ENCODE results near the gene CLEC7A.

CLEC7A gene
- total RNA-seq = 0 reads per million in 3 experiments

DNA sequence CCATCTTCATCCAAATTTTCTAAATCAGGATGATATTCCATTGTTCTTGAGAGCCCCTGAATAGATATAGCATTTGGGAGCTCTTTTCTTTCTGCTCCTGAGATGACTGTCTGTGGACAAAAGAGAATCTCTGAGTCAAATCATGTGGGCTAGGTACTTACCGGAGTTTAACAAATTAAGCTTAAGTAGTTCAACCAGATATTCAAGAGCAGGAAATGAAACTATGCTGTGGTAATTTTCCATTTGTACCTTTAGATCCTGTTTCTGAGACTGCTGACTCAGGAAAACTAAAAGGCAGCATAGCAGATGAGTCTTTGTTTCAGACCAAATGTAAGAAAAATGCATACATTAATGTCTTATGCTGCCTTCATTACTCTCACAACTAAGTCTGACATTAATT lies at the start of gene CLEC7A:
Gene CLEC7A (minus strand): TSS at position 158 of the 400 bp plus-strand sequence. CDS start 117 bp downstream, at position 41.
- no peak for DNase-seq

DNA sequence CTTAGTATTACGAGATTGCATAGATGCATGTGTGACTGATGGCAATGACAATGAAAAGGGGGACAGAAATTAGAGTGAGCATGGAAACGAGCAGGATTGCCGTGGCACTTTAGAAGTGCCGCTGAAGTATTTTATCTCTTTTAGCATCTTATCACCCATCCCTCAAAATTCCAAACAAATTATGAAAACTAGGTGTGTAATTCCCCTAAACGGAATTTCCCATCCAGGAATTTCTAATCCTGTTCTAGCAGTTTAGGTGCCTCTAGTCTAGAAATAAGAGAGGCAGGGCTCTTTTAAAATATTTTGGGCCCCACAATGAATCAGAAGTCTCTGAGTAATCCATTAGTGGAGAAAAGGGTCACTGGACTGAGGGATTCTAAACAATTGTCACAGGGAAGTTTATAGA lies 49.8 kb upstream of the CLEC7A start:
- no peak for DNase-seq

DNA sequence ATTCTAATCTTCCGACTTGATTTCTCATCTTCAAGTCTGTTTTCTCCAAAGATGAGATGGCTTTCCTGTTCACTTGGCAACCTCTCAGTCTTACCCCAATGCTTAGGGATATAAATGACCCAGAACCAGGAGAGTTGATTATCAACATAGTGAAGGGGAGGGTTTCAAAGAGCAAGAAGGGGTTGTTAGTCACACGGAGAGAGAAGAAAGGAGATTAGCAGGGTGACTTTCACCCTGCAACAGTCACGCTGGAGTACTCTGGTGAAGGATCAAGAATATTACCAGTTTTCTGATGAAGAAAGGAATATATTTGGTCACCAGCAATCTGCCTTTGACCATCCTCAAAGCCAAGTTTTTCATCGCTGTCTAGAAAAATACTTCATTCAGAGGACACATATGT lies 48.8 kb upstream of the CLEC7A start, which contains the start of gene TMEM52B:
Gene TMEM52B (plus strand): TSS at position 212 of the 400 bp plus-strand sequence. CDS start 543 bp downstream, outside the sequence.
- DNase-seq = no peak

DNA sequence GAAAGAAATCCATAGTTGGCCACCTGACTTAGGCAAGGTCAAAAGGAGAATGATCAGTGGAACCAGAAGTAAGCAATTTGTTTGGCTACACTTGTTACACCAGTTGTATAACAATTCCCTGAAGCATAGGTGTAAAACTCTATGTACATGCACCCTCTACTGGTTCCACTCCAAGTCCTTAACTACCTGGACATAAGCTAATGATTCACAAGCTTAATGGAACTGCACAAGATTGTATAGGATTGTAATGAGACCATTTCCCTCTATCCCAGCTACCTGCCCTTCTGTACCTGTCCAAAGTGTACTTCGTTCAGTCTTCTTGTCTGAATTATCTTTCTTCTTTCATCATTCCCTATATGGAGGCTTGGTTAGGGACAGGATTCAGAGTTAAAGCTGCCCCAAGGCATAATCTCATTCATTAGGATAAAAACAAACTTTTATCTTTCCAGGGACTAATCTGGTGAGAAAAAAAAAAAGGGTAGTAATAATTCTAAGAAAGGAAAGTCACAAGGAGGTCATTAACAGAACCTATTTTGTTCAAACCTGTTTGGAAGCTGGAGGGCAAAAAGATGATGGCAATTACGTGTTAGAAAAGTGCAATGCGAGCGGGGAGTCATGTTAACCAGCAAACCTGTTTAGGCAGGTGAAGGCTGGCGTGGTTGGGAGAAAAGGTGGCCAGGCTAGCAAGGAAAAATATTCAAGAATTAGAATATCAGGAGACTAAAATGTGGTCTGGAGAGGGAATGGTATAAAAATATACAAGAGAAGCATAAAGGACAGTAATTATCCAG lies 46.0 kb upstream of the CLEC7A start:
- no peak for DNase-seq

DNA sequence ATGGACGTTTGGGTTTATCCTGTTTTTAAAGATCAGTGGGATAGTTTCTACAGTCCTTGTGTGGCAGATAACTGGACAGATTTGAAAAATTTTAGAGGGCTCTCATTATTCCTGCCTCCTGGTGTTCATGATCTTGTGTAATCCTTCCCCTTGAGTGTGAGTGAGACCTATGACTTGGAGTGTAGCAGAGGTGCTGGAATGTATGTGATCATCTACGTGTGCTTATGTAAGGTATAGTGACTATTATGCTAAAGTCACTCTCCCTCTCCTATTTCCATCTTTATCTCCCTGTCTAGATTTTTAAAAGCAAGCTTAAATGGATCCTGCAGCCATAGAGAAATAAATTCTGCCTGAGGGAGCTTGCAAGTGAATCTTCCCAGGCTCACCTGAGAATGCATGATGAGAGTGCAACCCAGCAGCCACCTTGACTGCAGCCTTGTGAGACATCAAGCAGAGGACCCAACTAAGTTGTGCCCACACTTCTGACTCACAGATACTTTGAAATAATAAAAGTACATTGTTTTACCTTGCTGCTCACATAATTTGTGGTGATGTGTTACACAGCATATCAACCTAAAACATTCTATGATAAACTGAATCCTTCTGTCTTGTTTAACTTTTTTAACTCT lies 45.1 kb upstream of the CLEC7A start:
- DNase-seq = no peak

DNA sequence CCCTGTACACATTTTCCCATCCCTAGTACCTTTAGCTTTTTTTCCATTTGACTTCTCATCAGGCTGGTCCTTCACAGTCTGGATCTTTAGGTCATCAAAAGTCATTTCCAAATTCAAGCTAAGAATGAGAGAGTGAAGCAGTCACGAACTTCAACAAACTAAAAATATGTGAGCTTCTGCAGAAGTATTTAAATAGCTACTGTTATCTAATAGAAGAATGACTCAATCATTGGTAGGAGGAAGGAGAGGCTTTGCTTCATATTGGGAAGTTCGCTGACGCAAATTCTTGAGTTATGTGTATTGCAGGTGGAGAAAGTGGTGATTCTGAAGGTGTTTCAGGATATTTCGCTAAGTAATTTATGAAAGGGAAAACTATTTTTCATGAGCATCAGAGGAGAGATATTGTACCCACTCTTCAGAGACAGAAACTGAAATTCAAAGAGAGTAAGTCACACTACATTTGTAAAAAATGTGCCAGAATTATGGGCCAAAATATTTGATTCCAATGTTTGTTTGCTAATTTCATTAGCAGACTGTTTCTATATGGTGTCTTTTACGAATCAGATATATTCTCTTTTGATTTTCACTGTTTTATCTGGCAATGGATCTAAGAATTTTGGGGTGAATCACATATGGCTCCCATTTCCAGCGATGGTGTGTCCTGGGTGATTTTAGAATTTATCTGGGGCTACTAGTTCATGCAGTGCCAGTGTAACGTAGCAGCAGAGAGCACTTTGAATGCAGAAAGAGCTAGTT lies 42.2 kb upstream of the CLEC7A start, which contains the start of gene OLR1:
Gene OLR1 (minus strand): TSS at position 160 of the 756 bp plus-strand sequence. CDS start 55 bp downstream, at position 105.
- no peak for DNase-seq

DNA sequence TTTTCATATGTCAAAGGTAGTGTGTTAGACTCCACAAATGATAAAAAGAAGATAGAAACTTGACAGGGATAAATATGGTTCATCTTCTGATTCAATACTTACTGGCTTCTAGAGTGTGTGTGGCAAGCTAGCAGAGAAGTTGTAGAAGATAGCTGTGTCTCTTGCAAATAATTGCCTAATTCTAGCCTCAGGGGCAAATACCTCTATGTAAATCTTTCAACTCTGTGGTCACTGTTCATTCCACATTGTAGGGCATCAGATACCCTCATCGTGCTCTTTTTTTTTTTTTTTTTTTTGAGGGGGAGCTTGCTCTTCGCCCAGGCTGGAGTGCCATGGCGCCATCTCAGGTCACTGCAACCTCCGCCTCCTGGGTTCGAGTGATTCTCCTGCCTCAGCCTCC lies 40.2 kb upstream of the CLEC7A start:
- DNase-seq = no peak

DNA sequence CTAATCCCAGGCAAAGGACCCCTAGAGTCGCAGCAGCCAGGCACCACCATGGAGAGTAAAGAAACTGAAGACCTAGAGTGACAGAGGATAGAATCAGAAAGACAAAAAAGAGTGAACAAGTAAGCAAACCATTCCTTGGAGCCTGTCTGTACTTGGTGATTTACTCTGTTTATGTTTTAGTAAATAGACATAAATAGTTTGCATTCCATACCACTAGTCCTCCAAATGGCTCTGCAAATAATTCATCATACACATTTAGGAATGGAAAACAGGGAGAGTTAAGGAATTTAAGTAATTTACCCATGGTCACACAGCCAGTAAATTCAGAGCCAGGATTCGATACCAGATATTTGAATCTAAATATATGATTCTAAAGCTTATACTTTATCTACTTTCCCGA lies 39.1 kb upstream of the CLEC7A start:
- DNase-seq = no peak

DNA sequence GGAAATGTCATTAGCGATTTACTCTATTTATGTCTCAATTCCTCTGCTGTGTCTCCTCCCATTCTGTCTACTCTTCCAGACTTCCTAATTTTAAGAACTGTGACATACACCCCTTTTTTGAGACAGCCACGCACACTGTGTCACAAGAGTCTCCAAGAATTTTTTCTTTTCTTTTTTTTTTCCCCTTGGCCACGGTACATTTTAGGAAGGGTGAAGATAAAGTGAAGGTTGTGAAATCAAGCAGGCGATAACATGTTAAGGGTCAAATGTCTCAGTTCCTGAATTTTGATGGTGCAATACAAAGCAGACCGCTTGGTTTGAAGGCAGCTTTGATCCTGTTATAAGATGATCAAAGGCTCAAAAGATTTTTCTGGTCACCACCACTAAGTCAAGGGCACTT lies 37.6 kb upstream of the CLEC7A start:
- no peak for DNase-seq

DNA sequence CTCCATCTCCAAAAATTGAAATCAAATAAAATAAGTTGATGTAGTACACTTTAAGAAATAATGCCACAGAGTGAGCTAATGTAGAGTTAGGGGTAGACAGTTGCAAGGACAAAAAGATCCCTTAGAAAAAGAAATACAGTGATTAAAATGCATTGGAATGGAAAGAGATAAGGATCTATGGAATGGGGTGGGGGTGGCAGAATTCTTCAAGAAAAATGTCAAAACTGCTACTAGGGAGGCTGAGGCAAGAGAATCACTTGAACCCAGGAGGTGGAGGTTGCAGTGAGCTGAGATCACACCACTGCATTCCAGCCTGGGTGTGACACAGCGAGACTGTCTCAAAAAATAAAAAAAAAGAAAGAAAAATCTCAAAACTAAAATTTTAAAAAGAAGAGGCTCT lies 35.4 kb upstream of the CLEC7A start:
- no peak for DNase-seq

DNA sequence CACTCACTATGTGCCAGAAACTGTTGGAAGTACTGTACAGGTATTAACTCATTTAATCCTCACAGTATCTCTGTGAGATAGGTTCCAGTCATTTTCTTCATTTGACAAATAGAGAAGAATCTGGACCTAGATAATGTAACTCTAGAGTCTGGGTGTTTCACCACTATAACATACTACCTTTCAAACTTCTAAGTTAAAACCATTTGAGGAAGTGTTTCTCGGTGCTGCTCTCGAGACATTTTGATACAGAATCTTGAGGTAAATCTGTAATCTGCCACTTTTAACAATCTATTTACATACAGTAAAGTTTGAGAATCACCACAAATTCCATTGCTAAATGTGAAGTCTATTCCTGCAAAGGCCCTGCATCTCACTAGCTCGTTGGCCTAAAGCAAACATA lies 33.1 kb upstream of the CLEC7A start:
- DNase-seq = no peak

DNA sequence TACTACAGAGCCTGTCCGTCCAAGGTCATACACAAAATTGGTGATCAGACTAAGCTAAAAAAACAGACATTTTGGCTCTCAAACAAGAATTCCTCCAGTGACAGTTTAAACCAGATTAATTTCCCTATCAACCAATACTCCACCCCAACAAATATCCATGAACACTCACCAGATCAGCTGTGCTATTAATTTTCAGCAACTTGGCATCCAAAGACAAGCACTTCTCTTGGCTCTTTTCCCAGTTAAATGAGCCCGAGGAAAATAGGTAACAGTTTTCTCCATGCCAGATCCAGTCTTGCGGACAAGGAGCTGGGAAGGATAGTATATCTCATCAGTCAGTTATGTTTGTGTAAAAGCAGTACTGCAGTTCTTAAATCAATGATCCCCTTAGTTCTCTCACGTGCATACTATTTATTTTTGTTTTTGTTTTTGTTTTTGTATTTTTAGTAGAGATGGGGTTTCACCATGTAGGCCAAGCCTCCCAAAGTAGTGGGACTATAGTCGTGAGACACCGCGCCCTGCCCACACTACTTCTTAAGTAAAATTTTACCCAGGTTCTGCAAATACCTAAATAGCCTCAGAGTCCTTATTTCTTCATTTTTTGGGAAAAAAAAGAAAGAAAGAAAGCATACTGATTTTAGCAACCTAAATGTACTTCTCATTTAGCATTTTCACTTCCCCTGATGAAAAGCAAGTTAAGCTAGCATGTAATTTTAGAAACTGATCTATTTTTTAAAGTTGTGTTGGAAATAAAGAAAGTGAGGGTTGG lies 30.8 kb upstream of the CLEC7A start:
- no peak for DNase-seq

DNA sequence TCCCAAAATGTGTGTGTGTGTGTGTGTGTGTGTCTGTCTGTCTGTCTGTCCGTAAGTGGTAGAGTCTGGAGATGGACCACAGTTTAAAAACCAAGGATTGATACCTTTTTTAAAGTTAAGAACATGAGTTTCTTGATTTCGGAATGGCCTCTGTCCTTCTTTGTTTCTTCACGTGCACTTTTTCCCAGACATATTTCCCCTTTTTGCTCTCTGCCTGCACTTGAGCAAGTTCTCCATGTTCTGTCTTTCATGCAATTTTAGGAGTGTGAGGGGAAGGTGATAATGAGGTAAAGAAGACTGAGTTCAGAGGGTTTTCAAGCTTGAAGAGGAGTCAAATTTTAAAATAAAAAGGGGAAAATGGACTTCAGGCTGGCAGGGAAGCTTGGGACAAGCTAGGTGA lies 29.3 kb upstream of the CLEC7A start:
- DNase-seq = no peak

DNA sequence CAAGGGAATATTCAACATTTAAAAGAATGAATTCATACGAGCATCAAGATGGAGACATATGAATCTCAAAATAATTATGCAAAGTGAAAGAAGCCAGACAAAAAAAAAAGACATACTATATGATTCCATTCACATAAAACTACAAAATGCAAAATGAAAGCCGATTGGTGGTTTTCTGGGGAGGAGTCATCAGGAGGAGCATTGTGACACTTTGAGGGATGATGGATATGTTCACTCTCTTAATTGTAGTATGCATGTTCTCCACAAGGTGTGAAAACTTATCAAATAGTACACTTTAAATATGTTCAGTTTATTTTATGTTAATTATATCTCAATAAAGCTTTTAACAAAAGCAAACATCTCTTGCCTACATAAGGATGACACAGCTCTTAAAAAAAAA lies 28.4 kb upstream of the CLEC7A start:
- DNase-seq = no peak

DNA sequence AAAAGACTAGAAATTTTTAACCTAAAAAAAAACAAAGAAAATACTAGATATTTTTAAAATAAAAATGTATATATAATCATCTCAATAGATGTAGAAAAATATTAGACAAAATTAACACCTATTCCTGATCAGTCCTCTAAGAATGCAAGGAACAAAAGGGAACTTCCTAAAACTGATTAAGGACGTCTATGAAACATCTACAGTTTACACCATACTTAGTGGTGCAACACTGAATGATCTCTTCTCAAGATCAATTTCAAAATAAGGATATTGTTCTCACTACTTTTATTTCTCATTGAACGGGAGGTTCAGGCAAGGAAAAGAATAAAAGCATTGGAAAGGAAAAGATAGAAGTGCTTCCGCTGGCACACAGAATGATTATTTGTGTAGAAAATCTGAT lies 26.0 kb upstream of the CLEC7A start:
- DNase-seq = no peak

DNA sequence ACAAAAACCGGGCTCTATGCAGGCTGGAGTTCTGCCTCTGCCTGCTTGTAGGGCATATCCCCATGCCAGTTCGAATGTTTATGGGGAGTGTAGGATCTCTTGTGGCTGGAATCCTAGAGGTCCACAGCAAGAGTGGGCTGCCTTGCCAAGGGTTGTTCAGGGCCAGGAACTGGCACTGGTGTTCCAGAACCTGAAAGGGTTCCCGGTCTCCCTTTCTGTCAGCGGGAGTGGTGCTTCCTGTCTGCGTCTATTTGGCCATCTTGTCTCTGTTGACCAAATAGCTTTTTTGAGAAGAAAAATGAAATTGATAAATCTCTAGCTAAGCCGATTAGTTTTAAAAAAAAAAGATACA lies 24.1 kb upstream of the CLEC7A start:
- DNase-seq = no peak

DNA sequence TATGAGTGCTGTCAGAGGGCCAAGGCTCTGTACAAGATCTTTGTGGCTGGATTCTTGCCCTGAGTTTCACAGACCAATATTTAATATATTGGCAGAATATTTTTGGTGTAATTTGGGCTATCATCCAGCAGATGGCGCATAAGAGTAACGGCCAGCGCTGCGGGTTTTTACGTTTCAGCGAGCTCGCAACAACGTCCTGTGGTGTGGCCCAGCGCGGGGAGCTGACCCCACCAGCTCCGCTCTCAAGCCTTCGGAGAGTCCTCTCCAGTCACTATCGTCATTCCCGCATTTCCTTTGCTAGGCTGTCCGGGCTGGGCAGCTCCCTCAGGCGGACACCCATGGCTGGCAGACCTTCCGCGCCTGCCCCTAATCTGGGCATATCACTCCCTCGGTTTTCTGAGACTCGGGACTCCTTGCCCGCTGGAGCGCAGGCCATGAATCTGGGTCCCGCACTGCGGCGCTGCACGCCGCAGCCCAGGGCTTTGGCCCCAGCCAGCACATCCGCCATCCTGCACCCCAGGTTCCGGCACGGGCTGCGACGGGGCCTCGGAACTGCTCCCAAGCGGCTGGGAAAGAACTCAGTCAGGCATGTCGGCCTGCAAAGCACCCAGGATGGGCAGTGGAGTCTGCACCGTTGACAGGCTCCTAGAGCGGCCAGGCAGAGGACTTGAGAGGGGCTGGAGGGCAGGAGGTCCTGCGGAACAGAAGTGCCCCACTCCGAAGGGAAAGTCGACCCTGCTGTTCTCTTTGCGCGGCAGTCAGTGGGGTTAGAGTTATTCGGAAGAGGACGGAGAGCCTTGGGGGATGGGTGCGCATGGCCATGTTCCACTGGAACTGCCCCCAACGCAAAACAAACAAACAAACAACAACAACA lies 23.5 kb upstream of the CLEC7A start:
- peak; percentile 50 for DNase-seq

DNA sequence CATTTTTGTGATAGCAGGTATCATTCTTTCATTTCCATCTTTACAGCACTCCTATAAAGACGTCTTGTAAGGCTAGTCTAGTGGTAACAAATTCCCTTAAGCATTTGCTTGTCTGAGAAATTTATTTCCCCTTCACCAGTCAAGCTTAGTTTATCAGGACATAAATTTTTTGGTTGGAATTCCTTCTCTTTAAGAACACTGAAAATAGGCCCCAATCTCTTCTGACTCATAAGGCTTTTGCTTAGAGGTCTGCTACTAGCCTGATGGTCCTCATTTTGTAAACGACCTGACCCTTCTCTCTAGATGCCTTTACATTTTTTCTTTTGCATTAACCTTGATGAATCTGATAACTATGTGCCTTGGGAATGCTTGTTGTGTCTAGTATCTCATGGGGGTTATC lies 21.6 kb upstream of the CLEC7A start:
- no peak for DNase-seq

DNA sequence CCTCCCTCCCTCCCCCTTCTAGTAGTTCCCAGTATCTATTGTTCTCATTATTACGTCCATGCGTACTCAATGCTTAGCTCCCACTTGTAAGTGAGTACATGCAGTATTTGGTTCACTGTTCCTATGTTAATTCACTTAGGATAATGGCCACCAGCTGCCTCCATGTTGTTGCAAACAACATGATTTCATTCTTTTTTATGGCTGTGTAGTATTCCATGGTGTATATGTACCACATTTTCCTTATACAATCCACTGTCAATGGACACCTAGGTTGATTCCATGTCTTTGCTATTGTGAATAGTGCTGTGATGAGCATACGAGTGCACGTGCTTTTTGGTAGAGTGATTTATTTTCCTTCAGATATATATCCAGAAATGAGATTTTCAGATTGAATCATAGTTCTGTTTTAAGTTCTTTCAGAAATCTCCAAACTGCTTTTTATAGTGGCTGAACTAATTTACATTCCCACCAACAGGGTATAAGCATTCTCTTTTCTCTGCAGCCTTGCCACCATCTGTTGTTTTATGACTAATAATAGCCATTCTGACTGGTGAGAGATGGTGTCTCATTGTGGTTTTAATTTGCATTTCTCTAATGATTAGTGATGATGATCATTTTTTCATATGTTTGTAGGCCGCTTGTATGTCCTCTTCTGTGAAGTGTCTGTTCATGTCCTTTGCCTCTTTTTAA lies 17.9 kb upstream of the CLEC7A start:
- no peak for DNase-seq

DNA sequence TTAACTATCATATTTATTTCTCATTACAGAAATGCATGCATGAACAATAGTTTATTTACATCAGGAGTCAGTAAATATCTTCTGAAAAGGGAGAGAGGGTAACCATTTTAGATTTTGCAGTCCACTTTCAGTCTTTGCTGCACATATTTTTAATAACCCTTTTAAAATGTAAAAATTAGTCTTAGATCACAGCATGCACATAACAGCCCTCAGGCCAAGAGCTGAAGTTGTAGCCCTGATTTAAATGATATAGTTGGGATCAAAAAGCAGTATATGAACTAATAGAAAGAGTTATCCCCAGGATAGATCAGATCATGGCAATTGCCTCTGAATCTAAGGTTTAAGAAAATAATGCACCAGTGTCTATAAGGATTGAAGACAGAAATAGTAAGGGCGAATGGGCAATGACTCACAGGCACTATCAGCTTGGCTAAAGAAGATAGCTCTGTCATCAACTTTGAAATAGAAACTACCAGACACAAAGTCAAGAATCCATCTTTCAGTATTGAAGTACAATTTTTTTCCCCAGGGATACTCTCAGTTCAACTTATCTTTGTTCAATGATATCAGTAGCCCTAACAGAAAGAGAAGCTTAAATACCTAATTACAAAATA lies 13.1 kb upstream of the CLEC7A start:
- no peak for DNase-seq

DNA sequence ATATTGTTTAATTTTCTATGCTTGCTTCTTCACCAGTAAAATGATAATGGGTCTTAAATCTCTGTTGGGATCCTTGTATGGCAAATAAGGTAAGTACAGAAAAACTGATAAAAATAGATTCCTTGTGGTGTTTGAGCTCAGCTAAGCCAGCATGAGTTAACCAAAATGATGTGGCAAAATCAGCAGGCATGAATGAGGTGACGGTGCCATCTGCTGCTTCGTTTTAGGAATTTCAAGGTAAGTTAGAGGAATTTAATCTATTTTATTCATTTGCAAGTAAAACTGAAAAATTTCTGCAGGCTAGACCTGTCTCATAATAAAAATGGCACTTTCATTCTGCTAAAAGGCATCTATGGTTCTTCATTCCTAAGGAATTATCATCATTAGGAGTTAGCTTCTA lies 10.0 kb upstream of the CLEC7A start:
- peak; percentile 31 for DNase-seq
